GM23338 (cell line): ENCODE results near the gene POLA2. TPM values are rescaled to one million over a fixed set of nuclear protein-coding genes. Genes with fewer than 3 reads are reported as not detected.

Experiments
- ATAC-seq: fragments of 200-7000 bp; cut with Tn5 transposase; 3 replicates; pipeline ENCODE4 v1.9.1; 2020
- DNase-seq: peaks from one replicate; pipeline ENCODE4 v3.0.0-alpha.2; 2015; ENCODE audit warnings: low spot score
- H2AFZ ChIP-seq: fragments of 200-600 bp; sonication (generic); 2 replicates; pipeline ENCODE4 v1.8.0; 2016; ENCODE audit warnings: antibody characterized with exemption, mild to moderate bottlenecking, moderate library complexity
- H3F3A ChIP-seq: fragments of 200-600 bp; sonication (generic); replicated peaks from 2 replicates; pipeline ENCODE4 v1.8.0; 2017; ENCODE audit warnings: antibody characterized with exemption, mixed run types, low read depth
- H3K27ac ChIP-seq: fragments of 200-600 bp; sonication (generic); 2 replicates; pipeline ENCODE4 v1.6.1; 2016; ENCODE audit warnings: low read depth
- H3K27me3 ChIP-seq: fragments of 200-600 bp; sonication (generic); 2 replicates; pipeline ENCODE4 v1.8.0; 2016; ENCODE audit warnings: mild to moderate bottlenecking, mixed run types, moderate library complexity; ENCODE audit not compliant: insufficient read depth
- H3K36me3 ChIP-seq: fragments of 200-600 bp; sonication (generic); 2 replicates; pipeline ENCODE4 v1.8.0; 2016; ENCODE audit warnings: mild to moderate bottlenecking; ENCODE audit not compliant: insufficient read depth
- H3K4me1 ChIP-seq: fragments of 200-600 bp; sonication (generic); 2 replicates; pipeline ENCODE4 v1.8.0; 2016; ENCODE audit warnings: mild to moderate bottlenecking, moderate library complexity; ENCODE audit not compliant: insufficient read depth
- H3K4me2 ChIP-seq: fragments of 200-600 bp; sonication (generic); 2 replicates; pipeline ENCODE4 v1.7.1; 2017; ENCODE audit warnings: mixed run types
- H3K4me3 ChIP-seq: fragments of 200-600 bp; sonication (generic); 2 replicates; pipeline ENCODE4 v1.6.1; 2016; ENCODE audit warnings: mixed run types
- H3K79me2 ChIP-seq: fragments of 200-600 bp; sonication (generic); replicated peaks from 2 replicates; pipeline ENCODE4 v1.8.0; 2017; ENCODE audit warnings: mild to moderate bottlenecking; ENCODE audit not compliant: insufficient read depth
- H3K9me2 ChIP-seq: fragments of 200-600 bp; sonication (generic); 2 replicates; pipeline ENCODE4 v1.8.0; 2017; ENCODE audit not compliant: insufficient read depth
- H4K20me1 ChIP-seq: fragments of 200-600 bp; sonication (generic); replicated peaks from 2 replicates; pipeline ENCODE4 v1.8.0; 2017; ENCODE audit warnings: mild to moderate bottlenecking; ENCODE audit not compliant: insufficient read depth
- H3K27ac Mint-ChIP-seq: 2 replicates; pipeline ENCODE4 v1.8.0; 2020; ENCODE audit warnings: inconsistent platforms, mild to moderate bottlenecking, moderate library complexity, mixed read lengths
- H3K27me3 Mint-ChIP-seq: 3 replicates; pipeline ENCODE4 v1.8.0; 2022; ENCODE audit warnings: low read depth, mild to moderate bottlenecking, moderate library complexity, mixed read lengths, inconsistent platforms; ENCODE audit not compliant: insufficient read depth, poor library complexity
- H3K36me3 Mint-ChIP-seq: 3 replicates; pipeline ENCODE4 v1.8.0; 2021; ENCODE audit warnings: low read depth, mild to moderate bottlenecking, inconsistent platforms, moderate library complexity, mixed read lengths
- H3K4me1 Mint-ChIP-seq: 3 replicates; pipeline ENCODE4 v1.8.0; 2020; ENCODE audit warnings: mild to moderate bottlenecking, inconsistent platforms, mixed read lengths
- H3K4me3 Mint-ChIP-seq: 3 replicates; pipeline ENCODE4 v1.8.0; 2021; ENCODE audit warnings: moderate library complexity, mild to moderate bottlenecking, inconsistent platforms, mixed read lengths
- H3K9me3 Mint-ChIP-seq: 3 replicates; pipeline ENCODE4 v1.8.0; 2020; ENCODE audit warnings: moderate library complexity, mild to moderate bottlenecking, inconsistent platforms, mixed read lengths
- EZH2phosphoT487 ChIP-seq: fragments of 200-600 bp; sonication (generic); IDR thresholded peaks from one replicate; pipeline ENCODE4 v1.8.1; 2018; ENCODE audit warnings: antibody characterized with exemption; ENCODE audit not compliant: unreplicated experiment
- JUNB ChIP-seq: IDR thresholded peaks from one replicate; pipeline ENCODE4 v1.6.1; 2016; ENCODE audit warnings: antibody characterized with exemption; ENCODE audit not compliant: unreplicated experiment
- NANOG ChIP-seq: IDR thresholded peaks from 2 replicates; pipeline ENCODE4 v1.6.1; 2016; ENCODE audit warnings: antibody characterized with exemption, borderline replicate concordance
- POLR2AphosphoS5 ChIP-seq: IDR thresholded peaks from 2 replicates; pipeline ENCODE4 v1.6.1; 2016; ENCODE audit warnings: antibody characterized with exemption, low read depth
- ZNF114 ChIP-seq: fragments of 250-450 bp; sonication (Bioruptor Pico); IDR thresholded peaks from 2 replicates; pipeline ENCODE4 v1.5.0; 2020; ENCODE audit warnings: mild to moderate bottlenecking, moderate library complexity
- ZNF331 ChIP-seq: fragments of 250-450 bp; sonication (Bioruptor Pico); IDR thresholded peaks from 2 replicates; pipeline ENCODE4 v1.5.0; 2020; ENCODE audit warnings: low read depth, mild to moderate bottlenecking, moderate library complexity
- polyA plus RNA-seq: library from polyadenylated mRNA; unstranded; fragments of >200 nt; fragmentation: Nextera tagmentation; extraction: Ambion mirVana; gene quantifications from 2 replicates; pipeline ENCODE4 v1.2.1, GENCODE V29; 2016
- total RNA-seq: library from RNA; depleted of rRNA; stranded (reverse); fragments of >200 nt; shearing (Covaris generic); gene quantifications from 2 replicates; pipeline ENCODE4 v1.2.3, GENCODE V29; 2014
- TF ChIP-seq, protein P1 (sequence below): fragments of 250-450 bp; sonication (Bioruptor Pico); IDR thresholded peaks from 2 replicates; pipeline ENCODE4 v1.5.0; 2020; ENCODE audit warnings: mild to moderate bottlenecking, moderate library complexity
- TF ChIP-seq, protein P2 (sequence below): IDR thresholded peaks from 2 replicates; pipeline ENCODE4 v1.6.1; 2016; ENCODE audit warnings: antibody characterized with exemption
- TF ChIP-seq, protein P3 (sequence below): IDR thresholded peaks from one replicate; pipeline ENCODE4 v1.6.1; 2018; ENCODE audit warnings: antibody characterized with exemption; ENCODE audit not compliant: unreplicated experiment
- TF ChIP-seq, protein P4 (sequence below), 2 experiments: fragments of 200-600 bp in 1 of 2; sonication (generic) in 1 of 2; conservative IDR thresholded peaks; 2 replicates each; pipeline versions ENCODE4 v1.5.1 to v1.6.1; 2016 to 2017; ENCODE audit warnings: antibody characterized with exemption in 2 of 2, low read depth in 2 of 2, mild to moderate bottlenecking in 2 of 2, moderate library complexity in 1 of 2

The POLA2 gene
- total and polyA plus RNA-seq, 2 experiments from 2014 or later: 22.5 to 30.4 TPM

DNA sequence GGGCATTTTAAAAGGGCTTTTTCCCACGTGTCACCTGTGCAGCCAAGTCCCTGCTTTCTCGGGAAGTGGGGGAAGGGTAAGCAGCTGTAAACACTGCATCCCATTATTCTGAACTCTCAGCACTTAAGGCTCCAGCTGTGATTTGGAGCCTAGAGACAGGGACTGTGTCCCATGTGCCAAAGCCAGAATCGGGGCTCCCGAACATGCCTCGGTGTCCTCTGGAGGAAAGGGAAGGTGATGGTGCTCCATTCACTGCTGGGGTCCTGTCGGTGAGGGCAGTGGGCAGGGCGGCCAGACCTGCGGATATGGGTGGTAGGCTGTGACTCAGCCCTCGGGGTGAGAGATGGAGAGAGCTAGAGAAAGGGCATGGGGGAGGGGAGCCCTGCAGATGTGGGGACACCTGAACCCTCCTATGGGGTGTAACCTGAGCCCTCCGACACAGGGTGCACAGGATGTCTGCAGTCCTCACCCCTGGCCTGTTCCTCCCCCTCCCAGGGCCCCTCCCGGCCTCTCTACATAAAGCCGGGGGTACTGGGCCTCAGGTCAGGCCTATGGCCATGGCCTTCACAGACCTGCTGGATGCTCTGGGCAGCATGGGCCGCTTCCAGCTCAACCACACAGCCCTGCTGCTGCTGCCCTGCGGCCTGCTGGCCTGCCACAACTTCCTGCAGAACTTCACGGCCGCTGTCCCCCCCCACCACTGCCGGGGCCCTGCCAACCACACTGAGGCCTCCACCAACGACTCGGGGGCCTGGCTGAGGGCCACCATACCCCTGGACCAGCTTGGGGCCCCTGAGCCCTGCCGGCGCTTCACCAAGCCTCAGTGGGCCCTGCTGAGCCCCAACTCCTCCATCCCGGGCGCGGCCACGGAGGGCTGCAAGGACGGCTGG, 48.2 kb upstream of the POLA2 start:
- H3K4me1 ChIP-seq: peaks cover 37% of the 10 kb centered on the region
- H3K36me3 ChIP-seq: no peaks in the 10 kb centered on the region
- H4K20me1 ChIP-seq: 0 out of 2 replicates have a peak, but pooled peaks cover 4% of the 10 kb centered on the region
- no peaks in the 10 kb centered on the region for H3K79me2 ChIP-seq
- DNase-seq (peak; percentile 95), ATAC-seq (peak; percentile 81)
- peak overlapping the region; percentile 41 for H3K4me3 ChIP-seq
- peak overlapping the region; percentile 98 for H3K27ac Mint-ChIP-seq
- H3K27ac ChIP-seq: peak overlapping the region; percentile 91
- H3K36me3 Mint-ChIP-seq: peaks cover 25% of the 10 kb centered on the region
- H3K27me3 ChIP-seq: no peaks in the 10 kb centered on the region
- no peaks in the 10 kb centered on the region for H3K9me2 ChIP-seq
- peaks cover 52% of the 10 kb centered on the region for H3K4me1 Mint-ChIP-seq
- peaks cover 22% of the 10 kb centered on the region for H3F3A ChIP-seq
- 0 out of 2 replicates have a peak, but pooled peaks have one; percentile 35 for TF ChIP-seq POLR2AphosphoS5
- TF ChIP-seq, protein P1, sequence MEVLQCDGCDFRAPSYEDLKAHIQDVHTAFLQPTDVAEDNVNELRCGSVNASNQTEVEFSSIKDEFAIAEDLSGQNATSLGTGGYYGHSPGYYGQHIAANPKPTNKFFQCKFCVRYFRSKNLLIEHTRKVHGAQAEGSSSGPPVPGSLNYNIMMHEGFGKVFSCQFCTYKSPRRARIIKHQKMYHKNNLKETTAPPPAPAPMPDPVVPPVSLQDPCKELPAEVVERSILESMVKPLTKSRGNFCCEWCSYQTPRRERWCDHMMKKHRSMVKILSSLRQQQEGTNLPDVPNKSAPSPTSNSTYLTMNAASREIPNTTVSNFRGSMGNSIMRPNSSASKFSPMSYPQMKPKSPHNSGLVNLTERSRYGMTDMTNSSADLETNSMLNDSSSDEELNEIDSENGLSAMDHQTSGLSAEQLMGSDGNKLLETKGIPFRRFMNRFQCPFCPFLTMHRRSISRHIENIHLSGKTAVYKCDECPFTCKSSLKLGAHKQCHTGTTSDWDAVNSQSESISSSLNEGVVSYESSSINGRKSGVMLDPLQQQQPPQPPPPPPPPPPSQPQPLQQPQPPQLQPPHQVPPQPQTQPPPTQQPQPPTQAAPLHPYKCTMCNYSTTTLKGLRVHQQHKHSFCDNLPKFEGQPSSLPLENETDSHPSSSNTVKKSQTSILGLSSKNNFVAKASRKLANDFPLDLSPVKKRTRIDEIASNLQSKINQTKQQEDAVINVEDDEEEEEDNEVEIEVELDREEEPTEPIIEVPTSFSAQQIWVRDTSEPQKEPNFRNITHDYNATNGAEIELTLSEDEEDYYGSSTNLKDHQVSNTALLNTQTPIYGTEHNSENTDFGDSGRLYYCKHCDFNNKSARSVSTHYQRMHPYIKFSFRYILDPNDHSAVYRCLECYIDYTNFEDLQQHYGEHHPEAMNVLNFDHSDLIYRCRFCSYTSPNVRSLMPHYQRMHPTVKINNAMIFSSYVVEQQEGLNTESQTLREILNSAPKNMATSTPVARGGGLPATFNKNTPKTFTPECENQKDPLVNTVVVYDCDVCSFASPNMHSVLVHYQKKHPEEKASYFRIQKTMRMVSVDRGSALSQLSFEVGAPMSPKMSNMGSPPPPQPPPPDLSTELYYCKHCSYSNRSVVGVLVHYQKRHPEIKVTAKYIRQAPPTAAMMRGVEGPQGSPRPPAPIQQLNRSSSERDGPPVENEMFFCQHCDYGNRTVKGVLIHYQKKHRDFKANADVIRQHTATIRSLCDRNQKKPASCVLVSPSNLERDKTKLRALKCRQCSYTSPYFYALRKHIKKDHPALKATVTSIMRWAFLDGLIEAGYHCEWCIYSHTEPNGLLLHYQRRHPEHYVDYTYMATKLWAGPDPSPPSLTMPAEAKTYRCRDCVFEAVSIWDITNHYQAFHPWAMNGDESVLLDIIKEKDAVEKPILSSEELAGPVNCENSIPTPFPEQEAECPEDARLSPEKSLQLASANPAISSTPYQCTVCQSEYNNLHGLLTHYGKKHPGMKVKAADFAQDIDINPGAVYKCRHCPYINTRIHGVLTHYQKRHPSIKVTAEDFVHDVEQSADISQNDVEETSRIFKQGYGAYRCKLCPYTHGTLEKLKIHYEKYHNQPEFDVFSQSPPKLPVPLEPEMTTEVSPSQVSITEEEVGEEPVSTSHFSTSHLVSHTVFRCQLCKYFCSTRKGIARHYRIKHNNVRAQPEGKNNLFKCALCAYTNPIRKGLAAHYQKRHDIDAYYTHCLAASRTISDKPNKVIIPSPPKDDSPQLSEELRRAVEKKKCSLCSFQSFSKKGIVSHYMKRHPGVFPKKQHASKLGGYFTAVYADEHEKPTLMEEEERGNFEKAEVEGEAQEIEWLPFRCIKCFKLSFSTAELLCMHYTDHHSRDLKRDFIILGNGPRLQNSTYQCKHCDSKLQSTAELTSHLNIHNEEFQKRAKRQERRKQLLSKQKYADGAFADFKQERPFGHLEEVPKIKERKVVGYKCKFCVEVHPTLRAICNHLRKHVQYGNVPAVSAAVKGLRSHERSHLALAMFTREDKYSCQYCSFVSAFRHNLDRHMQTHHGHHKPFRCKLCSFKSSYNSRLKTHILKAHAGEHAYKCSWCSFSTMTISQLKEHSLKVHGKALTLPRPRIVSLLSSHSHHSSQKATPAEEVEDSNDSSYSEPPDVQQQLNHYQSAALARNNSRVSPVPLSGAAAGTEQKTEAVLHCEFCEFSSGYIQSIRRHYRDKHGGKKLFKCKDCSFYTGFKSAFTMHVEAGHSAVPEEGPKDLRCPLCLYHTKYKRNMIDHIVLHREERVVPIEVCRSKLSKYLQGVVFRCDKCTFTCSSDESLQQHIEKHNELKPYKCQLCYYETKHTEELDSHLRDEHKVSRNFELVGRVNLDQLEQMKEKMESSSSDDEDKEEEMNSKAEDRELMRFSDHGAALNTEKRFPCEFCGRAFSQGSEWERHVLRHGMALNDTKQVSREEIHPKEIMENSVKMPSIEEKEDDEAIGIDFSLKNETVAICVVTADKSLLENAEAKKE (CRISPR knock-in tag): no peak
- TF ChIP-seq, protein P2, sequence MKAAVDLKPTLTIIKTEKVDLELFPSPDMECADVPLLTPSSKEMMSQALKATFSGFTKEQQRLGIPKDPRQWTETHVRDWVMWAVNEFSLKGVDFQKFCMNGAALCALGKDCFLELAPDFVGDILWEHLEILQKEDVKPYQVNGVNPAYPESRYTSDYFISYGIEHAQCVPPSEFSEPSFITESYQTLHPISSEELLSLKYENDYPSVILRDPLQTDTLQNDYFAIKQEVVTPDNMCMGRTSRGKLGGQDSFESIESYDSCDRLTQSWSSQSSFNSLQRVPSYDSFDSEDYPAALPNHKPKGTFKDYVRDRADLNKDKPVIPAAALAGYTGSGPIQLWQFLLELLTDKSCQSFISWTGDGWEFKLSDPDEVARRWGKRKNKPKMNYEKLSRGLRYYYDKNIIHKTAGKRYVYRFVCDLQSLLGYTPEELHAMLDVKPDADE: peak; percentile 17; the same call in 1 of the 2 replicates
- no peak for TF ChIP-seq JUNB
- TF ChIP-seq, protein P3, sequence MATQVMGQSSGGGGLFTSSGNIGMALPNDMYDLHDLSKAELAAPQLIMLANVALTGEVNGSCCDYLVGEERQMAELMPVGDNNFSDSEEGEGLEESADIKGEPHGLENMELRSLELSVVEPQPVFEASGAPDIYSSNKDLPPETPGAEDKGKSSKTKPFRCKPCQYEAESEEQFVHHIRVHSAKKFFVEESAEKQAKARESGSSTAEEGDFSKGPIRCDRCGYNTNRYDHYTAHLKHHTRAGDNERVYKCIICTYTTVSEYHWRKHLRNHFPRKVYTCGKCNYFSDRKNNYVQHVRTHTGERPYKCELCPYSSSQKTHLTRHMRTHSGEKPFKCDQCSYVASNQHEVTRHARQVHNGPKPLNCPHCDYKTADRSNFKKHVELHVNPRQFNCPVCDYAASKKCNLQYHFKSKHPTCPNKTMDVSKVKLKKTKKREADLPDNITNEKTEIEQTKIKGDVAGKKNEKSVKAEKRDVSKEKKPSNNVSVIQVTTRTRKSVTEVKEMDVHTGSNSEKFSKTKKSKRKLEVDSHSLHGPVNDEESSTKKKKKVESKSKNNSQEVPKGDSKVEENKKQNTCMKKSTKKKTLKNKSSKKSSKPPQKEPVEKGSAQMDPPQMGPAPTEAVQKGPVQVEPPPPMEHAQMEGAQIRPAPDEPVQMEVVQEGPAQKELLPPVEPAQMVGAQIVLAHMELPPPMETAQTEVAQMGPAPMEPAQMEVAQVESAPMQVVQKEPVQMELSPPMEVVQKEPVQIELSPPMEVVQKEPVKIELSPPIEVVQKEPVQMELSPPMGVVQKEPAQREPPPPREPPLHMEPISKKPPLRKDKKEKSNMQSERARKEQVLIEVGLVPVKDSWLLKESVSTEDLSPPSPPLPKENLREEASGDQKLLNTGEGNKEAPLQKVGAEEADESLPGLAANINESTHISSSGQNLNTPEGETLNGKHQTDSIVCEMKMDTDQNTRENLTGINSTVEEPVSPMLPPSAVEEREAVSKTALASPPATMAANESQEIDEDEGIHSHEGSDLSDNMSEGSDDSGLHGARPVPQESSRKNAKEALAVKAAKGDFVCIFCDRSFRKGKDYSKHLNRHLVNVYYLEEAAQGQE: no peak
- TF ChIP-seq ZNF331 (CRISPR knock-in tag): 0 out of 2 replicates have a peak, but pooled peaks have one; percentile 8
- no peak for TF ChIP-seq EZH2phosphoT487
- TF ChIP-seq NANOG: 0 out of 2 replicates have a peak, but pooled peaks have one; percentile 24
- no peak for TF ChIP-seq ZNF114 (CRISPR knock-in tag)
- TF ChIP-seq, protein P4, sequence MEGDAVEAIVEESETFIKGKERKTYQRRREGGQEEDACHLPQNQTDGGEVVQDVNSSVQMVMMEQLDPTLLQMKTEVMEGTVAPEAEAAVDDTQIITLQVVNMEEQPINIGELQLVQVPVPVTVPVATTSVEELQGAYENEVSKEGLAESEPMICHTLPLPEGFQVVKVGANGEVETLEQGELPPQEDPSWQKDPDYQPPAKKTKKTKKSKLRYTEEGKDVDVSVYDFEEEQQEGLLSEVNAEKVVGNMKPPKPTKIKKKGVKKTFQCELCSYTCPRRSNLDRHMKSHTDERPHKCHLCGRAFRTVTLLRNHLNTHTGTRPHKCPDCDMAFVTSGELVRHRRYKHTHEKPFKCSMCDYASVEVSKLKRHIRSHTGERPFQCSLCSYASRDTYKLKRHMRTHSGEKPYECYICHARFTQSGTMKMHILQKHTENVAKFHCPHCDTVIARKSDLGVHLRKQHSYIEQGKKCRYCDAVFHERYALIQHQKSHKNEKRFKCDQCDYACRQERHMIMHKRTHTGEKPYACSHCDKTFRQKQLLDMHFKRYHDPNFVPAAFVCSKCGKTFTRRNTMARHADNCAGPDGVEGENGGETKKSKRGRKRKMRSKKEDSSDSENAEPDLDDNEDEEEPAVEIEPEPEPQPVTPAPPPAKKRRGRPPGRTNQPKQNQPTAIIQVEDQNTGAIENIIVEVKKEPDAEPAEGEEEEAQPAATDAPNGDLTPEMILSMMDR (conservative IDR thresholded peaks at IDR 0.05; ENCODE audit: low read depth in 2 of 2): no peak
- no peak overlapping the region for H2AFZ ChIP-seq
- H3K4me3 Mint-ChIP-seq: peak overlapping the region; percentile 68
- H3K27me3 Mint-ChIP-seq: peaks cover 19% of the 10 kb centered on the region
- H3K4me2 ChIP-seq: peak overlapping the region; percentile 70
- H3K9me3 Mint-ChIP-seq: no peaks in the 10 kb centered on the region
